Testis (tissue), 3 donors: ENCODE data around the gene NDUFAF4. TPM values are rescaled to one million over a fixed set of nuclear protein-coding genes. Genes with fewer than 3 reads are reported as not detected.
"Not testable (repeated sequence)": the region's sequence is repeated elsewhere in the genome, so short reads cannot be mapped to it uniquely, and the experiment has no call there.

Source experiments
- DNase-seq: peaks from one replicate; pipeline ENCODE4 v3.0.0-alpha.2; 2019
- H3K27ac ChIP-seq, 2 donors: fragments of 200-600 bp; sonication (generic); one replicate each; pipeline ENCODE4 v1.5.1; 2019
- H3K27me3 ChIP-seq: fragments of 200-600 bp; sonication (generic); one replicate; pipeline ENCODE4 v1.5.1; 2019
- H3K36me3 ChIP-seq: fragments of 200-600 bp; sonication (generic); one replicate; pipeline ENCODE4 v1.5.1; 2017; ENCODE audit warnings: low read depth; ENCODE audit errors: missing control alignments
- H3K4me1 ChIP-seq: fragments of 200-600 bp; sonication (generic); one replicate; pipeline ENCODE4 v1.5.1; 2019
- H3K4me3 ChIP-seq, 2 donors: fragments of 200-600 bp; sonication (generic); one replicate each; pipeline ENCODE4 v1.5.1; 2017 to 2019
- H3K9me3 ChIP-seq: fragments of 200-600 bp; sonication (generic); one replicate; pipeline ENCODE4 v1.5.1; 2017
- CTCF ChIP-seq, 3 experiments: fragments of 450-650 bp in 2 of 3; fragments of 200-600 bp in 1 of 3; sonication (generic) in 1 of 3; IDR thresholded peaks; one replicate each; pipeline ENCODE4 v1.5.1; 2016 to 2019; ENCODE audit warnings: antibody characterized with exemption in 3 of 3, mild to moderate bottlenecking in 2 of 3, moderate library complexity in 1 of 3
- POLR2A ChIP-seq: fragments of 450-650 bp; IDR thresholded peaks from one replicate; pipeline ENCODE4 v1.6.1; 2017; ENCODE audit warnings: antibody characterized with exemption, mild to moderate bottlenecking, moderate library complexity
- WGBS, 2 donors: methylation state at CpG; one replicate each; pipeline ENCODE4 v1.1.5; 2018; 5-methylcytosine and 5-hydroxymethylcytosine counted together
- intact Hi-C: fragments of 100-400 bp; cut with DNase I; formaldehyde crosslinking; loops from one replicate; pipeline ENCODE4 v1.15.1; 2023; ENCODE audit warnings: low total_unique reads
- polyA plus RNA-seq: library from polyadenylated mRNA; stranded (reverse); fragments of 350-450 nt; fragmentation: Illumina TruSeq; extraction: RNeasy Lipid Tissue Mini Kit (QIAGEN cat#74804); gene quantifications from one replicate; pipeline ENCODE4 v1.2.3, GENCODE V29; 2014; ENCODE audit warnings: low read depth, low replicate concordance; ENCODE audit not compliant: insufficient read depth
- total RNA-seq, 2 donors: library from RNA; depleted of rRNA; stranded (reverse); fragments of >200 nt; gene quantifications; one replicate each; pipeline ENCODE4 v1.2.3, GENCODE V29; 2016

The NDUFAF4 gene
- total and polyA plus RNA-seq, 3 donors from 2014 or later, result 19.0 to 22.2 (median 19.1) TPM

GRCh38 chr6:96898241-96898851 lies 655 bp upstream of the NDUFAF4 start:
- no peaks in the 10 kb centered on the region for H3K27me3 ChIP-seq
- no peaks in the 10 kb centered on the region for H3K36me3 ChIP-seq
- TF ChIP-seq POLR2A, result no peak
- TF ChIP-seq CTCF (IDR thresholded peaks at IDR 0.05), result no peak
- no peaks in the 10 kb centered on the region for H3K9me3 ChIP-seq
- peak overlapping the region; percentile 78 to 95 for H3K27ac ChIP-seq
- H3K4me1 ChIP-seq, result no peaks in the 10 kb centered on the region
- WGBS, 2 donors, result 0% methylated on average over 10 of the region's 10 CpGs
- no peak for DNase-seq
- peak overlapping the region; percentile 81 to 87 for H3K4me3 ChIP-seq
- intact Hi-C loops, result no loop called here

DNA sequence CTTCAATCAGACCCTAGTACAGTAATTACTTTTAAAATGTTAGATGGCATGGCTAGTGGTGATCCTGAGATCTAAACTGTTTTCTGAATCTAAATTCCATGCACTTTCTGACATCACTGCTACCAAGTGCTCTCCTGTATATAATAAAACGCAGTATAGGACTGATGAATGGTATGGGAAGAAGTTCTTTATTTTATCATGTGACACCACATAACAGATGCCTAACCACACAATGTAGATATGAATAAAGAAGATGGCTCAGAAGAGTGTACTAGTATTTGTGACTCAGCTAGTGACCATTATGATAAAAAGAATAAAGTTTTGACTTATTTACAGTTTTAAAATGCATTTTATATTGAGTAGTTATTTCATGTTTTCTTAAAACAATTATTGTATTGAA lies 8.5 kb downstream of the NDUFAF4 start:
- intact Hi-C loops, result no loop called here

GRCh38 chr6:96888745-96889144 lies 8.9 kb downstream of the NDUFAF4 start:
- DNase-seq, result no peak
- Histone ChIP-seq H3K4me3 (no peak overlapping the region), H3K27me3 (no peaks in the 10 kb centered on the region), H3K36me3 (no peaks in the 10 kb centered on the region), H3K9me3 (no peaks in the 10 kb centered on the region), H3K27ac (no peak overlapping the region), H3K4me1 (no peaks in the 10 kb centered on the region)
- TF ChIP-seq POLR2A (no peak), CTCF (IDR thresholded peaks at IDR 0.05) (no peak)
- 90 to 93% methylated on average over 5 of the region's 5 CpGs for WGBS, 2 donors
- intact Hi-C loops, result no loop called here

More for the DNA sequence above, 8.5 kb downstream of the NDUFAF4 start:
- no peak for TF ChIP-seq CTCF (IDR thresholded peaks at IDR 0.05)
- no peak for TF ChIP-seq POLR2A
- 0% methylated on average over 1 of the region's 1 CpG for whole genome bisulfite sequencing, 2 donors
- DNase-seq, result no peak
- Histone ChIP-seq H3K9me3 (no peaks in the 10 kb centered on the region), H3K4me3 (no peak overlapping the region), H3K36me3 (no peaks in the 10 kb centered on the region), H3K4me1 (no peaks in the 10 kb centered on the region), H3K27me3 (no peaks in the 10 kb centered on the region), H3K27ac (no peak overlapping the region)

DNA sequence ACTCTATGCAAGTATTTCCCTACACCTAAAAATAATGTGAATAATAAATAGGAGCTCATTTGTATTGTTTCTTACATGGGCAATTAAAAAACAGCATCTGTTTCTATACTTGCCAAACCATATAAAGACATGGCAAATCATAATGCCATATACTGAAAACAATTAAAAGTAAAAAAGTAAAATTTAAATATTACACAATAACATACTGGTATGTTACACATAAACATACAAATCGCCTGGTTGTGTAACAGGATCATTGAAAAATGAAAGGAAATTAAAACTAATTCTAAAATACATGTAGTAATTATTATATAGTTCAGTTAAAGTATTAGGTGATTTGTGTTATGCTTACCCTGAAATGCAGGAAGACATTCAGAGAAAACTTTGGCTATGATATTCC lies 11.2 kb downstream of the NDUFAF4 start:
- H3K4me3 ChIP-seq, result no peak overlapping the region
- no peaks in the 10 kb centered on the region for H3K36me3 ChIP-seq
- H3K27me3 ChIP-seq, result no peaks in the 10 kb centered on the region
- TF ChIP-seq POLR2A, result no peak
- TF ChIP-seq CTCF (IDR thresholded peaks at IDR 0.05), result no peak
- intact Hi-C loops, result no loop called here
- DNase-seq, result no peak
- H3K9me3 ChIP-seq, result no peaks in the 10 kb centered on the region
- no peaks in the 10 kb centered on the region for H3K4me1 ChIP-seq
- no peak overlapping the region for H3K27ac ChIP-seq
- 92 to 96% methylated on average over 1 of the region's 1 CpG for WGBS, 2 donors

- 77 to 79% methylated on average over 5 of the region's 5 CpGs for WGBS, 2 donors
- intact Hi-C loops, DNase-seq: not testable (repeated sequence)
Measured at GRCh38 chr6:96885187-96885631, 12.5 kb downstream of the NDUFAF4 start.

More at GRCh38 chr6:96885187-96885631, 12.5 kb downstream of the NDUFAF4 start:
- not testable (repeated sequence) for H3K9me3 ChIP-seq, H3K27ac ChIP-seq, H3K4me3 ChIP-seq, H3K4me1 ChIP-seq, H3K27me3 ChIP-seq, H3K36me3 ChIP-seq
